ENCODE measurements around the gene SUN1. TPM values are rescaled to one million over a fixed set of nuclear protein-coding genes. Genes with fewer than 3 reads are reported as not detected.

The SUN1 gene
- total and polyA plus RNA-seq, 10 of the 15 experiments (the other 5 are each of a cell fraction or from before 2014, with no cell fraction given): 27.8 to 107 (median 65.8) TPM

- TF ChIP-seq MLLT1 (IDR thresholded peaks at IDR 0.05) (no peak), NKRF (conservative IDR thresholded peaks at IDR 0.05) (no peak), POLR2A (IDR thresholded peaks at IDR 0.05; ENCODE audit: low read depth, low read length) (peak; percentile 27; the same call in 1 of the 2 replicates), SPI1 (IDR thresholded peaks at IDR 0.05; ENCODE audit: borderline replicate concordance, insufficient read depth, low read depth, low read length) (0 out of 2 replicates have a peak, but pooled peaks have one; percentile 6), GATAD2B (conservative IDR thresholded peaks at IDR 0.05; ENCODE audit: low read depth) (0 out of 2 replicates have a peak, but pooled peaks have one; percentile 52), ESRRA (IDR thresholded peaks at IDR 0.05; ENCODE audit: low read length) (no peak)
Measured at GRCh38 chr7:922334-923107, 90.2 kb downstream of the SUN1 start (continued).
